ENCODE results near the gene RFPL1.
A peak's percentile ranks its signal among the peaks of the same experiment; 100 is the strongest.

The RFPL1 gene

GRCh38 chr22:29443452-29443851, 5.1 kb downstream of the RFPL1 start:
- no peak for DNase-seq

GRCh38 chr22:29443861-29444792, 5.7 kb downstream of the RFPL1 start:
- no peak for DNase-seq

- no peak for DNase-seq
Measured at GRCh38 chr22:29445508-29445907, 7.1 kb downstream of the RFPL1 start.

- DNase-seq = no peak
Measured at GRCh38 chr22:29447906-29448305, 9.5 kb downstream of the RFPL1 start.

GRCh38 chr22:29449296-29449875, 11.0 kb downstream of the RFPL1 start:
- no peak for DNase-seq

- DNase-seq = no peak
Measured at GRCh38 chr22:29450222-29450621, 11.8 kb downstream of the RFPL1 start.

GRCh38 chr22:29451863-29452262, 13.5 kb downstream of the RFPL1 start:
- DNase-seq = no peak

- no peak for DNase-seq
Measured at GRCh38 chr22:29454276-29454675, 15.9 kb downstream of the RFPL1 start.

- DNase-seq = peak; percentile 78
Measured at GRCh38 chr22:29456211-29456671, 17.9 kb downstream of the RFPL1 start.

- peak; percentile 51 for DNase-seq
Measured at GRCh38 chr22:29457730-29458129, 19.3 kb downstream of the RFPL1 start.

- no peak for DNase-seq
Measured at GRCh38 chr22:29458551-29458950, 20.2 kb downstream of the RFPL1 start.

GRCh38 chr22:29459773-29460172, 21.4 kb downstream of the RFPL1 start:
- no peak for DNase-seq

- no peak for DNase-seq
Measured at GRCh38 chr22:29461263-29461662, 22.9 kb downstream of the RFPL1 start.

- DNase-seq = no peak
Measured at GRCh38 chr22:29463629-29464028, 25.2 kb downstream of the RFPL1 start.

GRCh38 chr22:29464581-29464980, 26.2 kb downstream of the RFPL1 start:
- no peak for DNase-seq

GRCh38 chr22:29469755-29470154, 31.4 kb downstream of the RFPL1 start:
- DNase-seq = no peak

- DNase-seq = peak; percentile 49
Measured at GRCh38 chr22:29470159-29470855, 31.9 kb downstream of the RFPL1 start.

- no peak for DNase-seq
Measured at GRCh38 chr22:29473001-29473400, 34.6 kb downstream of the RFPL1 start.

- DNase-seq = no peak
Measured at GRCh38 chr22:29475550-29475949, 37.2 kb downstream of the RFPL1 start.

GRCh38 chr22:29476116-29476515, 37.7 kb downstream of the RFPL1 start:
- peak; percentile 13 for DNase-seq

GRCh38 chr22:29477723-29478318, 39.4 kb downstream of the RFPL1 start:
- DNase-seq = no peak

- DNase-seq = peak; percentile 17
Measured at GRCh38 chr22:29478326-29479276, 40.2 kb downstream of the RFPL1 start.

All from fibroblast of skin of back (primary cell).